K562 (cell line): Measurements from ENCODE around the gene WDR47. TPM values are rescaled to one million over a fixed set of nuclear protein-coding genes. Genes with fewer than 3 reads are reported as not detected.
A peak's percentile ranks its signal among the peaks of the same experiment; 100 is the strongest.

Source experiments
- ATAC-seq: fragments of 200-7000 bp; cut with Tn5 transposase; 3 replicates; pipeline ENCODE4 v1.9.1; 2020; ENCODE audit warnings: moderate library complexity
- BruUV-seq: library from RNA; stranded (reverse); fragments of 400-500 nt; replicated peaks from 2 replicates; lab custom pipeline; 2021; lab: Mats Ljungman, UMichigan
- CTCF ChIA-PET: fragments of 300-600 bp; formaldehyde crosslinking; extraction: SDS; loops from one replicate; lab custom pipeline; 2021; ENCODE audit warnings: low intra/inter-chr PET ratio; lab: Yijun Ruan, JAX
- POLR2A ChIA-PET: fragments of 300-600, 350-650 bp; sonication (Branson Sonifier 250); formaldehyde crosslinking; extraction: SDS; loops from one replicate; lab custom pipeline; 2021; ENCODE audit warnings: antibody characterized with exemption, inconsistent platforms; lab: Yijun Ruan, JAX
- DNase-seq, 4 experiments: peaks; one replicate each; pipeline versions ENCODE4 v3.0.0 to v3.0.0-alpha.2; 2011 to 2018; ENCODE audit warnings: low spot score in 3 of 4, mixed read lengths in 3 of 4; ENCODE audit errors: extremely low read depth in 1 of 4
- FAIRE-seq: peaks from 2 replicates; lab custom pipeline; 2011; peaks lifted over from hg19 to GRCh38; lab: Jason Lieb, UNC
- H2AFZ ChIP-seq: 2 replicates; pipeline ENCODE4 v1.6.0; 2011; ENCODE audit warnings: low read depth, low read length, control low read depth, inconsistent platforms
- H3K27ac ChIP-seq: fragments of 200-600 bp; 3 replicates; pipeline ENCODE4 v1.8.0; 2011; ENCODE audit warnings: low read depth, mild to moderate bottlenecking, control low read depth, inconsistent platforms, low read length, moderate library complexity, mixed read lengths; ENCODE audit errors: extremely low read depth
- H3K27me3 ChIP-seq, 2 experiments: fragments of 300-600 bp in 1 of 2; 2 replicates in 1 of 2; 3 replicates in 1 of 2; pipeline versions ENCODE4 v1.6.0 to v1.8.0; 2011; ENCODE audit warnings: inconsistent platforms in 2 of 2, low read length in 2 of 2, mild to moderate bottlenecking in 1 of 2, mixed read lengths in 1 of 2, moderate library complexity in 1 of 2; ENCODE audit not compliant: control insufficient read depth in 2 of 2, insufficient read depth in 2 of 2
- H3K36me3 ChIP-seq: fragments of 300-600 bp; 3 replicates; pipeline ENCODE4 v1.8.0; 2011; ENCODE audit warnings: mild to moderate bottlenecking, low read length, inconsistent platforms; ENCODE audit not compliant: control insufficient read depth, insufficient read depth
- H3K4me1 ChIP-seq, 2 experiments: fragments of 200-600 bp in 1 of 2; replicated peaks in 1 of 2; 2 replicates in 1 of 2; 3 replicates in 1 of 2; pipeline versions ENCODE4 v1.5.1 to v1.8.0; 2011; ENCODE audit warnings: inconsistent platforms in 2 of 2, low read length in 2 of 2, mild to moderate bottlenecking in 1 of 2, mixed read lengths in 1 of 2, moderate library complexity in 1 of 2; ENCODE audit not compliant: control insufficient read depth in 2 of 2, insufficient read depth in 2 of 2
- H3K4me2 ChIP-seq: 2 replicates; pipeline ENCODE4 v1.6.1; 2011; ENCODE audit warnings: low read length, control low read depth, inconsistent platforms, mixed read lengths; ENCODE audit not compliant: insufficient read depth
- H3K4me3 ChIP-seq: fragments of 200-600 bp; sonication (generic), shearing (Covaris generic); 2 replicates; pipeline ENCODE4 v1.5.1; 2016; ENCODE audit warnings: control low read depth, inconsistent platforms
- H3K79me2 ChIP-seq: fragments of 200-600 bp; 3 replicates; pipeline ENCODE4 v1.8.0; 2011; ENCODE audit warnings: low read length, inconsistent platforms; ENCODE audit not compliant: control insufficient read depth, insufficient read depth
- H3K9ac ChIP-seq, 2 experiments: 2 replicates each; pipeline versions ENCODE4 v1.6.0 to v1.6.1; 2011; ENCODE audit warnings: low read depth in 2 of 2, low read length in 2 of 2, control low read depth in 1 of 2, inconsistent platforms in 1 of 2, mild to moderate bottlenecking in 1 of 2, mixed read lengths in 1 of 2; ENCODE audit not compliant: insufficient read depth in 1 of 2
- H3K9me1 ChIP-seq: one replicate; pipeline ENCODE4 v1.6.0; 2011; ENCODE audit warnings: inconsistent platforms, mild to moderate bottlenecking, low read length, moderate library complexity; ENCODE audit not compliant: control insufficient read depth, insufficient read depth
- H3K9me3 ChIP-seq: replicated peaks from 2 replicates; pipeline ENCODE4 v1.5.1; 2011; ENCODE audit warnings: low read depth, low read length, inconsistent platforms; ENCODE audit not compliant: control insufficient read depth, insufficient read depth
- H4K20me1 ChIP-seq: replicated peaks from 2 replicates; pipeline ENCODE4 v1.6.1; 2011; ENCODE audit warnings: low read length, inconsistent platforms, mixed read lengths; ENCODE audit not compliant: control insufficient read depth, insufficient read depth
- MAX ChIP-seq: sonication (generic); formaldehyde crosslinking; IDR thresholded peaks from 2 replicates; pipeline ENCODE4 v1.9.0; 2022; ENCODE audit warnings: mild to moderate bottlenecking, missing genetic modification reagents
- POLR2AphosphoS2 ChIP-seq: IDR thresholded peaks from 2 replicates; pipeline ENCODE4 v1.6.1; 2012; ENCODE audit warnings: low read length, improper control_type of control experiment
- U2AF1 ChIP-seq: fragments of 200-400 bp; formaldehyde crosslinking; optimal IDR thresholded peaks from 2 replicates; pipeline ENCODE3; 2017; ENCODE audit warnings: mild to moderate bottlenecking, low read depth, low read length, moderate library complexity
- ZNF232 ChIP-seq: sonication (generic); formaldehyde crosslinking; IDR thresholded peaks from 2 replicates; pipeline ENCODE4 v1.8.0; 2022; ENCODE audit warnings: mild to moderate bottlenecking, missing genetic modification reagents
- WGBS: fragments of 100-300 bp; shearing (Covaris generic); methylation state at CpG from one replicate; pipeline ENCODE4 v1.1.6; 2016; ENCODE audit warnings: low coverage, mixed read lengths; ENCODE audit not compliant: insufficient coverage; ENCODE audit errors: missing lambda C conversion rate; 5-methylcytosine and 5-hydroxymethylcytosine counted together
- in situ Hi-C: fragments of 300-500 bp; cut with MboI; formaldehyde crosslinking; loops from 4 replicates; pipeline ENCODE4 v1.15.0; 2018; ENCODE audit warnings: inconsistent platforms, mixed read lengths
- intact Hi-C: fragments of 100-400 bp; cut with micrococcal nuclease; formaldehyde crosslinking; loops from 2 replicates; pipeline ENCODE4 v1.14.2; 2022
- polyA plus RNA-seq, 8 experiments: library from polyadenylated mRNA; depleted of rRNA in 4 of 8; stranded (reverse) in 5 of 8; unstranded in 3 of 8; fragments of >200 nt; fragmentation: Nextera tagmentation in 2 of 8; fragmentation: Illumina TruSeq in 1 of 8; extraction: Ambion mirVana in 2 of 8; extraction: Trizol in 1 of 8; gene quantifications; 2 replicates each; pipeline versions ENCODE4 v1.2.1 to v1.2.3, GENCODE V29; 2011 to 2014; ENCODE audit warnings: inconsistent platforms in 1 of 8, missing spikeins in 1 of 8
- total RNA-seq, 7 experiments: library from RNA; depleted of rRNA in 6 of 7; stranded (reverse); fragments of >200 nt in 6 of 7; fragmentation: Illumina TruSeq in 2 of 7; extraction: Trizol in 2 of 7; gene quantifications; 2 replicates each; pipeline versions ENCODE4 v1.2.1 to v1.2.3, GENCODE V29; 2011 to 2021; ENCODE audit warnings: low replicate concordance in 1 of 7
- TF ChIP-seq, protein P1 (sequence below): fragments of 450-650 bp; IDR thresholded peaks from 2 replicates; pipeline ENCODE4 v1.6.1; 2018; ENCODE audit not compliant: partially characterized antibody

WDR47 gene
- total and polyA plus RNA-seq, 9 of the 15 experiments (the other 6 are each of a cell fraction or from before 2014, with no cell fraction given): 1.3 to 10.1 (median 4.9) TPM

- Histone ChIP-seq H3K79me2 (peaks cover 98% of the 10 kb centered on the region), H2AFZ (no peak overlapping the region), H3K4me2 (no peak overlapping the region), H4K20me1 (peaks cover 31% of the 10 kb centered on the region), H3K9me3 (no peaks in the 10 kb centered on the region), H3K9me1 (no peaks in the 10 kb centered on the region), H3K4me1 (peaks cover 12 to 13% of the 10 kb centered on the region in 2 experiments; a peak in 4 of 5 replicates), H3K27ac (no peak overlapping the region), H3K27me3 (no peaks in the 10 kb centered on the region), H3K36me3 (peaks cover 66% of the 10 kb centered on the region), H3K9ac (peak overlapping the region in 1 of 2 experiments; percentile 1; a peak in 1 of 4 replicates), H3K4me3 (no peak overlapping the region)
- WGBS: 77% methylated on average over 3 of the region's 3 CpGs
- in situ Hi-C loops (no loop called here), intact Hi-C loops (no loop called here)
- no peak for TF ChIP-seq U2AF1
- TF ChIP-seq MAX (CRISPR knock-in tag): 0 out of 2 replicates have a peak, but pooled peaks have one; percentile 14
- no TSS peak for BruUV-seq
- CTCF ChIA-PET: no interaction called here
- POLR2A ChIA-PET: interaction anchor here (0.6 to 4.7 kb wide), 3 partner anchors 8 to 110 kb away, joined by 3 to 20 read pairs (median 4); no protein-coding TSS in a partner anchor
- DNase-seq (no peak), FAIRE-seq (no peak), ATAC-seq (no peak)
These were observed 86.0 kb downstream of the WDR47 start for GRCh38 chr1:108955881-108956280.

DNA sequence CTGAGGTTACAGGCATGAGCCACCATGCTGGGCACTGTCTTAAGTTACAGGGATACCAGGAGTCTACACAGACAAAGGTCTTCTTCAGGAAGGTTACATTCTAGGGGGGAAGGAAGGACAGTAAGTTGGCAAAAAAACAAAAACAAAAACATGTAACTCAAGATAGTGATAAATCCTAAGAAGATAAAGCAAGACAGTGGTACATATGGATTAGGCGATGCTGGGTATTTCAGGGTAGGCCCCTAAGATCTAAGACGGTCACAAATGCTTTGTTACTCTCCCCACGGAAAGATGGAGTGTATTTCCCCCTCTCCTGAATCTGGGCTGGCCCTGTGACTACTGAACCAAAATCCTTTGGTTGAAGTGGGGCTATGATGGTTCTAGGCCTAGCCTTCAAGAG is 86.8 kb downstream of the WDR47 start:
- intact Hi-C loops (no loop called here), in situ Hi-C loops (no loop called here)
- H3K9ac ChIP-seq: no peak overlapping the region
- H2AFZ ChIP-seq: no peak overlapping the region
- no peak overlapping the region for H3K27ac ChIP-seq
- no peak overlapping the region for H3K4me3 ChIP-seq
- peaks cover 30% of the 10 kb centered on the region for H4K20me1 ChIP-seq
- 88% methylated on average over 3 of the region's 3 CpGs for WGBS
- ATAC-seq (no peak), FAIRE-seq (no peak), DNase-seq (no peak)
- peaks cover 96% of the 10 kb centered on the region for H3K79me2 ChIP-seq
- no peaks in the 10 kb centered on the region for H3K9me3 ChIP-seq
- no peak overlapping the region for H3K4me2 ChIP-seq
- no TSS peak for BruUV-seq
- CTCF ChIA-PET: interaction anchor here (0.6 kb wide), 1 partner anchor 325 kb away, joined by 3 read pairs; no protein-coding TSS in a partner anchor
- no peaks in the 10 kb centered on the region for H3K27me3 ChIP-seq
- H3K36me3 ChIP-seq: peaks cover 61% of the 10 kb centered on the region
- TF ChIP-seq, protein P1, sequence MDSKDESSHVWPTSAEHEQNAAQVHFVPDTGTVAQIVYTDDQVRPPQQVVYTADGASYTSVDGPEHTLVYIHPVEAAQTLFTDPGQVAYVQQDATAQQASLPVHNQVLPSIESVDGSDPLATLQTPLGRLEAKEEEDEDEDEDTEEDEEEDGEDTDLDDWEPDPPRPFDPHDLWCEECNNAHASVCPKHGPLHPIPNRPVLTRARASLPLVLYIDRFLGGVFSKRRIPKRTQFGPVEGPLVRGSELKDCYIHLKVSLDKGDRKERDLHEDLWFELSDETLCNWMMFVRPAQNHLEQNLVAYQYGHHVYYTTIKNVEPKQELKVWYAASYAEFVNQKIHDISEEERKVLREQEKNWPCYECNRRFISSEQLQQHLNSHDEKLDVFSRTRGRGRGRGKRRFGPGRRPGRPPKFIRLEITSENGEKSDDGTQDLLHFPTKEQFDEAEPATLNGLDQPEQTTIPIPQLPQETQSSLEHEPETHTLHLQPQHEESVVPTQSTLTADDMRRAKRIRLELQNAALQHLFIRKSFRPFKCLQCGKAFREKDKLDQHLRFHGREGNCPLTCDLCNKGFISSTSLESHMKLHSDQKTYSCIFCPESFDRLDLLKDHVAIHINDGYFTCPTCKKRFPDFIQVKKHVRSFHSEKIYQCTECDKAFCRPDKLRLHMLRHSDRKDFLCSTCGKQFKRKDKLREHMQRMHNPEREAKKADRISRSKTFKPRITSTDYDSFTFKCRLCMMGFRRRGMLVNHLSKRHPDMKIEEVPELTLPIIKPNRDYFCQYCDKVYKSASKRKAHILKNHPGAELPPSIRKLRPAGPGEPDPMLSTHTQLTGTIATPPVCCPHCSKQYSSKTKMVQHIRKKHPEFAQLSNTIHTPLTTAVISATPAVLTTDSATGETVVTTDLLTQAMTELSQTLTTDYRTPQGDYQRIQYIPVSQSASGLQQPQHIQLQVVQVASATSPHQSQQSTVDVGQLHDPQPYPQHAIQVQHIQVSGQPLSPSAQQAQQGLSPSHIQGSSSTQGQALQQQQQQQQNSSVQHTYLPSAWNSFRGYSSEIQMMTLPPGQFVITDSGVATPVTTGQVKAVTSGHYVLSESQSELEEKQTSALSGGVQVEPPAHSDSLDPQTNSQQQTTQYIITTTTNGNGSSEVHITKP: peak; percentile 75
- TF ChIP-seq ZNF232 (CRISPR knock-in tag) (no peak), POLR2AphosphoS2 (no peak)
- POLR2A ChIA-PET: interaction anchor here (1.5 to 4.7 kb wide), 2 partner anchors 7 to 10 kb away, joined by 4 to 20 read pairs; no protein-coding TSS in a partner anchor
- peaks cover 12 to 13% of the 10 kb centered on the region in 2 experiments; a peak in 4 of 5 replicates for H3K4me1 ChIP-seq
- H3K9me1 ChIP-seq: no peaks in the 10 kb centered on the region
